Kidney (tissue), 14 donors: Measurements from ENCODE around the gene PPP2R2C. TPM values are rescaled to one million over a fixed set of nuclear protein-coding genes. Genes with fewer than 3 reads are reported as not detected.
A peak's percentile ranks its signal among the peaks of the same experiment; 100 is the strongest.

ENCODE experiments used
- DNase-seq, 5 donors: peaks; one replicate each; pipeline ENCODE4 v3.0.0-alpha.2; 2013 to 2020
- FAIRE-seq: peaks from 2 replicates; lab custom pipeline; 2012; peaks lifted over from hg19 to GRCh38; lab: Jason Lieb, UNC
- H3K27ac ChIP-seq, 2 donors: one replicate each; pipeline ENCODE4 v1.7.0; 2013; ENCODE audit warnings: low read depth in 2 of 2, low read length in 2 of 2, inconsistent platforms in 1 of 2
- H3K27me3 ChIP-seq: one replicate; pipeline ENCODE4 v1.7.1; 2013; ENCODE audit warnings: low read length, inconsistent platforms; ENCODE audit not compliant: control insufficient read depth, insufficient read depth
- H3K36me3 ChIP-seq, 3 donors: one replicate each; pipeline versions ENCODE4 v1.7.0 to v1.7.1; 2013; ENCODE audit warnings: low read length in 3 of 3, control low read depth in 1 of 3, inconsistent platforms in 1 of 3; ENCODE audit not compliant: insufficient read depth in 3 of 3, control insufficient read depth in 2 of 3
- H3K4me1 ChIP-seq, 3 donors: one replicate each; pipeline versions ENCODE4 v1.7.0 to v1.7.1; 2013; ENCODE audit warnings: low read length in 3 of 3, inconsistent platforms in 1 of 3, low read depth in 1 of 3; ENCODE audit not compliant: control insufficient read depth in 2 of 3, insufficient read depth in 2 of 3
- H3K4me3 ChIP-seq, 3 donors: one replicate each; pipeline versions ENCODE4 v1.7.0 to v1.8.1; 2013; ENCODE audit warnings: low read length in 3 of 3, control low read depth in 1 of 3, inconsistent platforms in 1 of 3
- H3K9ac ChIP-seq, 3 donors: one replicate each; pipeline versions ENCODE4 v1.7.0 to v1.7.1; 2013; ENCODE audit warnings: low read length in 3 of 3, control low read depth in 1 of 3, inconsistent platforms in 1 of 3
- H3K9me3 ChIP-seq, 3 donors: one replicate each; pipeline versions ENCODE4 v1.7.0 to v1.7.1; 2013; ENCODE audit warnings: low read length in 3 of 3, control low read depth in 1 of 3, inconsistent platforms in 1 of 3; ENCODE audit not compliant: control insufficient read depth in 2 of 3, insufficient read depth in 1 of 3
- CTCF ChIP-seq: IDR thresholded peaks from 3 replicates; pipeline ENCODE4 v1.5.1; 2012; ENCODE audit warnings: mild to moderate bottlenecking, moderate library complexity, borderline replicate concordance; ENCODE audit not compliant: insufficient read depth; ENCODE audit errors: extremely low read depth
- intact Hi-C: fragments of 100-400 bp; cut with DNase I; formaldehyde crosslinking; loops from one replicate; pipeline ENCODE4 v1.11.1; 2022
- polyA plus RNA-seq: library from polyadenylated mRNA; stranded (reverse); fragments of 350-450 nt; fragmentation: Illumina TruSeq; extraction: RNeasy Lipid Tissue Mini Kit (QIAGEN cat#74804); gene quantifications from one replicate; pipeline ENCODE4 v1.2.3, GENCODE V29; 2014; ENCODE audit warnings: low read depth, low replicate concordance; ENCODE audit not compliant: insufficient read depth
- total RNA-seq: library from RNA; stranded (reverse); fragmentation: NEBNext Ultra II Directional; extraction: Animal tissue kit (Norgen Biotek cat#: 25700); gene quantifications from one replicate; pipeline ENCODE4 v1.2.1, GENCODE V29; 2021
- donor health status: control.
- donor health status: control.
- donor health status: control.
- donor health status: control.
- donor health status: control.
- donor health status: DM: yes; HTN: yes; CAD: no.
- donor health status: Normal renal cell carcinoma (clear cell type).

Gene PPP2R2C
- total and polyA plus RNA-seq, 2 donors from 2014 or later, result 0.39 to 0.82 TPM

DNA sequence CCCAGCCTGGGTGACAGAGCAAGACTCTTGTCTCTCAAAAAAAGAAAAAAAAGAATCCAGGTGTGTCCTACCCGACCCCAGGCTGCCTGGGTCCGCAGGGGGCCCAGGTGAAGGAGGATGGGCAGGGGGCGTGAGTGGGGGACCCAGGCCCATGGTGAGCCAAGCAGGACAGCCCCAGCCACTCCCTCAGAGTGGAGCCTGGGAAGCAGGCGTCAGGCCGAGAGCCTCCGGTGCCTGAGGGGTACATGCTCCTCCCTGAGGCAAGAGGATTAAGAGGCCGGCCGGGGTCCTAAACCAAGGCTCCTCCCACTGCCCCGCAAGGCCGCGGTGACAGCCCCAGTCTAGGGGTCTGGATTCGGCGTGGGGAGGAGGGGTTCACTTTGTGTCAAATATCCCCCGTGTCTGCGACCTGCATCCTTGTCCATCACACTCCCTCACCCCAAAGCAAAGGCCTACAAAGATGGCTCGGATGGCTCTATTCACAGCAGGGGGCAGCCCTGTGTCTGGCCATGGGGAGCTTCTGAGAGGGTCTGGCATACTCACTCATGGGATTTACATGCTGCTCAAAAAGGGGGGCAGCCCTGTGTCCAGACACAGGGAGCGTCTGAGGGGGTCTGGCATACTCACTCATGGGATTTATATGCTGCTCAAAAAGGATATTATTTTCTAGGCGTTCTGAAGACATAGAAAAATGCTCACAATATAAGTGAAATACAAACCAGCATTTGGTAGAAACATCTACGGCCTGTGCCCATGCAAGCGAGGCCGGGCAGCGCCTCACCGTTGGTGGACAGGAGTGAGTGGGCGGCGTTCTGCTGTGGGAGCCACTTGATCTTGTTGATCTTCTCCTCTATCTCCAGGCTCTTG, 94.6 kb downstream of the PPP2R2C start:
- Histone ChIP-seq H3K4me1 (no peaks in the 10 kb centered on the region), H3K4me3 (no peak overlapping the region), H3K27me3 (no peaks in the 10 kb centered on the region), H3K9me3 (peaks cover 0 to 2% (median 0%) of the 10 kb centered on the region in 3 donors), H3K27ac (no peak overlapping the region), H3K9ac (no peak overlapping the region), H3K36me3 (no peaks in the 10 kb centered on the region)
- intact Hi-C loops, result no loop called here
- DNase-seq (peak in 2 of 5 donors; percentile 16 to 62), FAIRE-seq (no peak)
- TF ChIP-seq CTCF, result no peak

DNA sequence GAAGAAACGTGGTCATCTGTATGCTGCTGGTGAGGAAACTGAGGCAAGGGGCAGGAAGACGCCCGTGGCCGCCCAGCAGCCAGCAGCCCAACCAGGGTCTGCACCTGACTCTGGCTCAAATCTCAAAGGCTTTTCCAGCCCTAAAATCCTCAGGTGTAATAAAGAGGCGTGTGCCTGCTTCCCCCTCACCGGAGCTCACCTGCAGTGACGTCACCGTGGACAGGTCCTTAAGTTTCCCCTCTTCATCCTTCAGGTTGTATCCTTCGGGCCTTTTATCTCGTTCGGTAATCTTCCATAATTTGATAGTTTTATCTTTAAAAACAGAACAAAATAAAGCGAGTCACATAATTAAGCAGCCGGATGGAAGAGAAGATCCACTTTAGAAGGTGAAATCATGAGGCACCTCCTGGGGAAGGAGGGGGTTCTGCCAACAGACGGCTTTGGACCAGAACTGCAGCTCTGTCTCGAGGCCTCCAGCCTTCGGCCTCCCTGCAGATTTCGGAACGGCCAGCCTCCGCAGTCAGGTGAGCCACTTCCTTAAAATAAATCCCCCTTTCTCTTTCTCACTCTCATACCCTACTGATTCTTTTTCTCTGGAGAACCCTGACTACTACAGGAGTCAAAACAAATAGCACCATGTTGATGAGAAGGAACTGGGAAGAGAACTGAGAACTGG, 96.7 kb downstream of the PPP2R2C start:
- no peaks in the 10 kb centered on the region for H3K36me3 ChIP-seq
- no peak for FAIRE-seq
- no peak overlapping the region for H3K27ac ChIP-seq
- intact Hi-C loops, result no loop called here
- peak in 1 of 5 donors; percentile 38 for DNase-seq
- H3K4me3 ChIP-seq, result no peak overlapping the region
- H3K27me3 ChIP-seq, result no peaks in the 10 kb centered on the region
- no peak overlapping the region for H3K9ac ChIP-seq
- peaks cover 0 to 2% (median 0%) of the 10 kb centered on the region in 3 donors for H3K9me3 ChIP-seq
- TF ChIP-seq CTCF, result no peak
- H3K4me1 ChIP-seq, result no peaks in the 10 kb centered on the region

GRCh38 chr4:6374575-6374974, 97.8 kb downstream of the PPP2R2C start:
- FAIRE-seq, result no peak
- peak in 1 of 5 donors; percentile 26 for DNase-seq
- Histone ChIP-seq H3K4me1 (no peaks in the 10 kb centered on the region), H3K9ac (no peak overlapping the region), H3K27ac (no peak overlapping the region), H3K9me3 (peaks cover 0 to 2% (median 0%) of the 10 kb centered on the region in 3 donors), H3K4me3 (no peak overlapping the region), H3K27me3 (no peaks in the 10 kb centered on the region), H3K36me3 (no peaks in the 10 kb centered on the region)
- no peak for TF ChIP-seq CTCF
- intact Hi-C loops, result no loop called here
